Epithelial cell of esophagus (primary cell): ENCODE data around the gene LEKR1.
A peak's percentile ranks its signal among the peaks of the same experiment; 100 is the strongest.

Experiments
- DNase-seq: peaks from one replicate; pipeline ENCODE4 v3.0.0; 2010; ENCODE audit warnings: low read depth
- H3K4me3 ChIP-seq: 2 replicates; pipeline ENCODE4 v1.5.1; 2011; ENCODE audit warnings: mild to moderate bottlenecking, low read length, control low read depth
- TF ChIP-seq, protein P1 (sequence below): IDR thresholded peaks from 2 replicates; pipeline ENCODE4 v1.5.1; 2011; ENCODE audit warnings: low read depth, mild to moderate bottlenecking, low read length, control low read depth, inconsistent platforms; ENCODE audit not compliant: insufficient read depth; ENCODE audit errors: missing control alignments

Gene LEKR1

DNA sequence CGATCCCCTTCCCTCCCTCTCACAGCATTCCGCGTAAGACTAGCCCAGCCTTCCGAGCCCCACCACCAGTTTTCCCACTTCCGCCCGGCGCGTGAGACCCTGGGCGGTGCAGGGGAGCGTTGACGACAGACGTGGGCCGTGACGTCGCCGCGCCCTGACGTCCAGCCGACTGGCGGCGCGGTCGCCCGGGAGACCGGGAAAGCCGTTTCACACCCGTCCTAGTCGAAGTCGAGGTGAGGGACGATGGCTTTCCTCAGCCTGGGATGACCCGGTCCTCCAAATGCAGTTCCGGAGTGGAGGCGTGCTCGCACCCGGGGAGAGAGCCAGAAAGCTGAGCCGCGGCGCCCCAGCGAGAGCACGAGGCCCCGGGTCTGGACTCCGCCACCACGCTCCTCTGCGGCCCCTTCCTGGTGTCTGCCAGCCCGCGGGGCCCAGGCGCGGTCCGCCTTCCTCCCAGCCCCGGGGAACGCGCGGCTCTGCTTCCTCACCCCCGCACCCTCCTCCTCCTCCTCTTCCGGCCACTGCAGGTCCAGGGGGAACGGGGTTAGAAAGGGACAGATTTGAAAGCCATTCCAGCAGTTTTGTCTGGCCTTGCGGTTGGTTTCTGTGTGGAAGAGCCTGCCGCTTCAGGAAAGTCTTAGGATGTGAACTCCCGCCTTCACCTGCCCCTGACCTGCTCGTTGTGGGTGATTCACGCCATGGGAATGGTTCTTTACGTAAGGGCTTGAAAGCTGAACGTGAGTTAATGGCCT is at the start of gene LEKR1:
Gene LEKR1 (plus strand): TSS at position 210 of the 752 bp plus-strand sequence. CDS start 2,977 bp downstream, outside the sequence.
- peak; percentile 94 for DNase-seq
- peak within 1 kb of the TSS; percentile 61 for H3K4me3 ChIP-seq
- TF ChIP-seq, protein P1, sequence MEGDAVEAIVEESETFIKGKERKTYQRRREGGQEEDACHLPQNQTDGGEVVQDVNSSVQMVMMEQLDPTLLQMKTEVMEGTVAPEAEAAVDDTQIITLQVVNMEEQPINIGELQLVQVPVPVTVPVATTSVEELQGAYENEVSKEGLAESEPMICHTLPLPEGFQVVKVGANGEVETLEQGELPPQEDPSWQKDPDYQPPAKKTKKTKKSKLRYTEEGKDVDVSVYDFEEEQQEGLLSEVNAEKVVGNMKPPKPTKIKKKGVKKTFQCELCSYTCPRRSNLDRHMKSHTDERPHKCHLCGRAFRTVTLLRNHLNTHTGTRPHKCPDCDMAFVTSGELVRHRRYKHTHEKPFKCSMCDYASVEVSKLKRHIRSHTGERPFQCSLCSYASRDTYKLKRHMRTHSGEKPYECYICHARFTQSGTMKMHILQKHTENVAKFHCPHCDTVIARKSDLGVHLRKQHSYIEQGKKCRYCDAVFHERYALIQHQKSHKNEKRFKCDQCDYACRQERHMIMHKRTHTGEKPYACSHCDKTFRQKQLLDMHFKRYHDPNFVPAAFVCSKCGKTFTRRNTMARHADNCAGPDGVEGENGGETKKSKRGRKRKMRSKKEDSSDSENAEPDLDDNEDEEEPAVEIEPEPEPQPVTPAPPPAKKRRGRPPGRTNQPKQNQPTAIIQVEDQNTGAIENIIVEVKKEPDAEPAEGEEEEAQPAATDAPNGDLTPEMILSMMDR, result no peak

DNA sequence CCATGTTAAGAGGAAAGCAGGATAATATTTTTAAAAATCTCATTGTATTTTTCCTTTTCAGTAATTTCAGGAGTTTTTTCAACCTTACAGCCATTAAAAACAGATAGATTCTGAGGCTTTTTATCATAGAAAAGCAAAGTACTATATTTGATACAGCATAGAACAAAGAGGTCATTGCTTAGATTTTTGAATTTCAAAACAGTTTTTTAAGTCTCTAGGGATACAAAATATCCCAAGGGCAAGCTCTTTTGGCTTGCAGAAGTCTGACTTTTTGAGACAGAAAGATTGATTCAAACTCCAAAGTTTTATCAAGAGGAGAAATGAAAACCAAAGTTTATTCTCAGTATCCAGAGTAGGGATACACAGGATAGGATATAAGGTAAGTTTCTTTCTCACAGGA is 49.3 kb upstream of the LEKR1 start:
- no peak overlapping the region for H3K4me3 ChIP-seq
- TF ChIP-seq, protein P1, result no peak
- DNase-seq, result no peak

DNA sequence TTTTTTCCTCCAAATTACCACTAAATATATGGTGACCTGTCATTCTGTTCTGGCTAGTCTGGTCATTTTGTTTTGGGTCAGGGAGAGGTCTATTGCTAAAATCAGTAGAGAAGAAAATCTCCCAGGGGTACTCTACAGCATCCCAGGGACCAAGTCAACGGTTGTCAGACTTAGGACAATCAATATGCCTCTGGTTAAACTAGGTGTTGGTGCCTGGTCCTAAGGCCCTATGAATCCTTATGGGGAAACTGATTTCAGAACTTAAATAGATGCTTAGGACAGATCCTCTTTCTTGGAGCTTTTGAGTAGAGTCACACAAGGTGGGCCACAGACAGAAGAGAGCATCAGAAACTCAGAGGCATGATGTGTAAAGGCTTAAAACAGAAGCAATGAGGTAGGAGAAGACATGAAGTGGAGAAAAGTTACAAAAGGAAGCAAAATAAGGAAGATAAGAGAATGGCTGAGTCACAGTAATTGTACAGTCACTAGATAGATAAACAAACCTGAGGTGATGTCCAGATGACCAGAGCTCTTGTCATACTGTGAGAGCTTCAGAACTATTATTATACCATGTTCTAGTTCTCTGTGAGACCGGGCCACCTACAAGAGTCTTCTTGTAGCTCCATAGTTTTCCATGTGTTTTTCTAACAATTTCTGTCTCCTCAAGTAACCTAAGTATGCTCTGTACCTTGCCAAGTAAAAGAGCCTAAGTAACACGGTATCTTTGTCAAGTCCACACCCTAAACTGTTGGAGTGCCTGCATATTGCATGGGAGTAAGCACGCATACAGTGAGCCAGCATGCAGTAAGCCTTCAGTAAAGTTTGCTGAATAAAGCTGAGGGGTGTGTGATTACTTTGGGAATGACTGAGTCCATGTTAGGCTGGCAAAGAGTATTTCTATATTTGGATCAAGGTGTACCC is 44.6 kb upstream of the LEKR1 start:
- H3K4me3 ChIP-seq, result no peak overlapping the region

DNA sequence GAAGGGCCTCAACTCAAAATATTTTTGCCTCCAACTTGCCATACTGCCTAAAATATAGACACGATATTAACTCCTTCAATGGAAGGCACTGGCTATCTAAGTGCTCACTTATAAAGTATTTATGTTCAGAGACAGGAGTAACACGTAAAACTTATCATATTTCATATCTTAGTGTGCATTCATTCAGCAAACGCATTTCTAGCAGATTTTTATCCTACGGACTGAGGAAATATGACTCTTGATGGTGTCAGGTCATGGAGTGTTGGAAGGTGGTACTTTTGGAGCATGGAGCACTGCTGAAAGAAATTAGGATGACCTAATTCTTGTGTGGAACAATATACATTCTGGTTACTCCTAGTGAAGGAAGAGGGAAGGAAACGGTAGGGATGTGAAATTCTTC is 43.8 kb upstream of the LEKR1 start:
- no peak overlapping the region for H3K4me3 ChIP-seq
- TF ChIP-seq, protein P1, result no peak
- no peak for DNase-seq

More for the DNA sequence above, 44.6 kb upstream of the LEKR1 start:
- DNase-seq, result peak; percentile 83
- TF ChIP-seq, protein P1, result no peak

DNA sequence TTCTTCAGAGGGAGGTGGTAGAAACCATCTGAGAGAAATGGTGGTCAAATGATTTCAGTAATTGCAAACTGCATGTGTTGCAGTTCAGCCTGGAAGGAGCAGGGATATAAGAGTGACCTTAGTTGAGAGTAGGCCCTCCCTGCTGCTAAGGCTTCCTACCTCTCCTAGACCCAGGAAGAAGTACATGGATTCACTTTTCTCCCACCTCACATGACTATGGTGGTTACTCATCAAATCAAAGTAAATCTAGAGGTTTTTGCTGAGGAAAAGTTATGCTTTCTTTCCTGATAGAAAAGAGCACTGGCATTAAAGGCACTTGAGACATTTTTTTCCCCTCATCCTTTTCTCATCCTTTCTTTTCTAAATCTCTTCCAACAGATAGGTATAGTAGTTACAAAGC is 43.2 kb upstream of the LEKR1 start:
- TF ChIP-seq, protein P1, result no peak
- no peak for DNase-seq
- no peak overlapping the region for H3K4me3 ChIP-seq

DNA sequence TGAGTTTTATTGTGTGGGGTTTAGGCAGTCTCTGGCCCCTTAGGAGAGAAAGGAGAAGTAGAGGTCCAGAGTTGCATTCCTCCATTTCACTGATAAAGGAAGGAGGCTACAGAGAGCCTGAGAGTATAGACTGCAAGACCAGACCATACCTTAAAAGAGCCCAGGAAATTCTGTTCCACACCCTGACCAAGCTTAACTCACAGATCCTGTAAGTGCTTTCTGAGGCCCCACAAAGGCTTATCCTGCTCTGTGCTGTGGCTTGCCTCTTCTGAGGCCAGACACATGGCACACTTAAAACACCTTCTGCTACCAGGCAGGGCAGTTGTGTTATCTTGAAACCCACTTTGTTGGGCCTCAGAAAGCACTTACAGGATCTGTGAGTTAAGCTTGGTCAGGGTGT is 39.2 kb upstream of the LEKR1 start:
- TF ChIP-seq, protein P1, result no peak
- no peak for DNase-seq
- H3K4me3 ChIP-seq, result no peak overlapping the region
